ENCODE data around the gene TIMM8B. TPM values are rescaled to one million over a fixed set of nuclear protein-coding genes. Genes with fewer than 3 reads are reported as not detected.

The TIMM8B gene
- total and polyA plus RNA-seq, 9 of the 15 experiments (the other 6 are each of a cell fraction or from before 2014, with no cell fraction given) = 95.8 to 338 (median 145) TPM

GRCh38 chr11:112085822-112086421 lies 634 bp downstream of the TIMM8B start (continued):
- TF ChIP-seq PCBP1 (IDR thresholded peaks at IDR 0.05; ENCODE audit: low read depth, low read length, poor library complexity, severe bottlenecking) (no peak), RAD51 (IDR thresholded peaks at IDR 0.05; ENCODE audit: borderline replicate concordance, low read depth) (peak; percentile 80), SMARCC2 (IDR thresholded peaks at IDR 0.05; ENCODE audit: low read depth) (0 out of 2 replicates have a peak, but pooled peaks have one; percentile 26), MITF (IDR thresholded peaks at IDR 0.05) (no peak), ZNF12 (CRISPR knock-in tag; IDR thresholded peaks at IDR 0.05) (no peak), KLF10 (CRISPR knock-in tag; IDR thresholded peaks at IDR 0.05) (no peak), RCOR1 (IDR thresholded peaks at IDR 0.05; ENCODE audit: borderline replicate concordance in 1 of 2, low read depth in 2 of 2, low read length in 2 of 2) (no peak), ATF3 (IDR thresholded peaks at IDR 0.05) (no peak), ATF3 (CRISPR knock-in tag; conservative IDR thresholded peaks at IDR 0.05) (no peak), PTRF (tag; IDR thresholded peaks at IDR 0.05) (no peak), L3MBTL2 (IDR thresholded peaks at IDR 0.05) (peak; percentile 82), ZNF184 (CRISPR knock-in tag; IDR thresholded peaks at IDR 0.05) (no peak), ZC3H8 (IDR thresholded peaks at IDR 0.05) (0 out of 2 replicates have a peak, but pooled peaks have one; percentile 11)
- TF ChIP-seq, protein P1, sequence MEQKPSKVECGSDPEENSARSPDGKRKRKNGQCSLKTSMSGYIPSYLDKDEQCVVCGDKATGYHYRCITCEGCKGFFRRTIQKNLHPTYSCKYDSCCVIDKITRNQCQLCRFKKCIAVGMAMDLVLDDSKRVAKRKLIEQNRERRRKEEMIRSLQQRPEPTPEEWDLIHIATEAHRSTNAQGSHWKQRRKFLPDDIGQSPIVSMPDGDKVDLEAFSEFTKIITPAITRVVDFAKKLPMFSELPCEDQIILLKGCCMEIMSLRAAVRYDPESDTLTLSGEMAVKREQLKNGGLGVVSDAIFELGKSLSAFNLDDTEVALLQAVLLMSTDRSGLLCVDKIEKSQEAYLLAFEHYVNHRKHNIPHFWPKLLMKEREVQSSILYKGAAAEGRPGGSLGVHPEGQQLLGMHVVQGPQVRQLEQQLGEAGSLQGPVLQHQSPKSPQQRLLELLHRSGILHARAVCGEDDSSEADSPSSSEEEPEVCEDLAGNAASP (IDR thresholded peaks at IDR 0.05) = no peak
- TF ChIP-seq, protein P2, sequence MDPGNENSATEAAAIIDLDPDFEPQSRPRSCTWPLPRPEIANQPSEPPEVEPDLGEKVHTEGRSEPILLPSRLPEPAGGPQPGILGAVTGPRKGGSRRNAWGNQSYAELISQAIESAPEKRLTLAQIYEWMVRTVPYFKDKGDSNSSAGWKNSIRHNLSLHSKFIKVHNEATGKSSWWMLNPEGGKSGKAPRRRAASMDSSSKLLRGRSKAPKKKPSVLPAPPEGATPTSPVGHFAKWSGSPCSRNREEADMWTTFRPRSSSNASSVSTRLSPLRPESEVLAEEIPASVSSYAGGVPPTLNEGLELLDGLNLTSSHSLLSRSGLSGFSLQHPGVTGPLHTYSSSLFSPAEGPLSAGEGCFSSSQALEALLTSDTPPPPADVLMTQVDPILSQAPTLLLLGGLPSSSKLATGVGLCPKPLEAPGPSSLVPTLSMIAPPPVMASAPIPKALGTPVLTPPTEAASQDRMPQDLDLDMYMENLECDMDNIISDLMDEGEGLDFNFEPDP (CRISPR knock-in tag; IDR thresholded peaks at IDR 0.05) = no peak
- TF ChIP-seq, protein P3, sequence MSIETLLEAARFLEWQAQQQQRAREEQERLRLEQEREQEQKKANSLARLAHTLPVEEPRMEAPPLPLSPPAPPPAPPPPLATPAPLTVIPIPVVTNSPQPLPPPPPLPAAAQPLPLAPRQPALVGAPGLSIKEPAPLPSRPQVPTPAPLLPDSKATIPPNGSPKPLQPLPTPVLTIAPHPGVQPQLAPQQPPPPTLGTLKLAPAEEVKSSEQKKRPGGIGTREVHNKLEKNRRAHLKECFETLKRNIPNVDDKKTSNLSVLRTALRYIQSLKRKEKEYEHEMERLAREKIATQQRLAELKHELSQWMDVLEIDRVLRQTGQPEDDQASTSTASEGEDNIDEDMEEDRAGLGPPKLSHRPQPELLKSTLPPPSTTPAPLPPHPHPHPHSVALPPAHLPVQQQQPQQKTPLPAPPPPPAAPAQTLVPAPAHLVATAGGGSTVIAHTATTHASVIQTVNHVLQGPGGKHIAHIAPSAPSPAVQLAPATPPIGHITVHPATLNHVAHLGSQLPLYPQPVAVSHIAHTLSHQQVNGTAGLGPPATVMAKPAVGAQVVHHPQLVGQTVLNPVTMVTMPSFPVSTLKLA (conservative IDR thresholded peaks at IDR 0.05) = peak; percentile 63 to 71
- TF ChIP-seq, protein P4, sequence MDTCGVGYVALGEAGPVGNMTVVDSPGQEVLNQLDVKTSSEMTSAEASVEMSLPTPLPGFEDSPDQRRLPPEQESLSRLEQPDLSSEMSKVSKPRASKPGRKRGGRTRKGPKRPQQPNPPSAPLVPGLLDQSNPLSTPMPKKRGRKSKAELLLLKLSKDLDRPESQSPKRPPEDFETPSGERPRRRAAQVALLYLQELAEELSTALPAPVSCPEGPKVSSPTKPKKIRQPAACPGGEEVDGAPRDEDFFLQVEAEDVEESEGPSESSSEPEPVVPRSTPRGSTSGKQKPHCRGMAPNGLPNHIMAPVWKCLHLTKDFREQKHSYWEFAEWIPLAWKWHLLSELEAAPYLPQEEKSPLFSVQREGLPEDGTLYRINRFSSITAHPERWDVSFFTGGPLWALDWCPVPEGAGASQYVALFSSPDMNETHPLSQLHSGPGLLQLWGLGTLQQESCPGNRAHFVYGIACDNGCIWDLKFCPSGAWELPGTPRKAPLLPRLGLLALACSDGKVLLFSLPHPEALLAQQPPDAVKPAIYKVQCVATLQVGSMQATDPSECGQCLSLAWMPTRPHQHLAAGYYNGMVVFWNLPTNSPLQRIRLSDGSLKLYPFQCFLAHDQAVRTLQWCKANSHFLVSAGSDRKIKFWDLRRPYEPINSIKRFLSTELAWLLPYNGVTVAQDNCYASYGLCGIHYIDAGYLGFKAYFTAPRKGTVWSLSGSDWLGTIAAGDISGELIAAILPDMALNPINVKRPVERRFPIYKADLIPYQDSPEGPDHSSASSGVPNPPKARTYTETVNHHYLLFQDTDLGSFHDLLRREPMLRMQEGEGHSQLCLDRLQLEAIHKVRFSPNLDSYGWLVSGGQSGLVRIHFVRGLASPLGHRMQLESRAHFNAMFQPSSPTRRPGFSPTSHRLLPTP (IDR thresholded peaks at IDR 0.05; ENCODE audit: borderline replicate concordance, extremely low read depth, insufficient read length) = peak; percentile 25
